ENCODE measurements around the gene GABRA4.

The GABRA4 gene

DNA sequence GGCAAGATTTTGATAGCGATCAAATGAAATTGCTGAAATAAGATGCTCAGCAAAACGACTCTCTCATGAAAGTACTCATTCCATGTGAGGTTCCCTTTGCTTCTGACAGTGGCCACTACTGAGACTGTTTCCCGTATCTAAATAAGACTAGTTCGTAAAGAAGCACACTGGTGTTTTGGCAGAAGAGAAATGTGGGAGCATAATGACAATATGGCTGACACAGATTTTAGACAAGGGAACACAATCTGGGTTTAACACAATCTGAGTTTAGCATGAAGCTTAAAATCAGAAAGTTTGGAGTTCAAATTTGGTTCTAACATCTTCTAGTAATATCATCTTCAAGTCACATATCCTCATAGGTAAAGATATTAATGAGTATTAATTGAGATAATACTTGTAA is 13.7 kb downstream of the GABRA4 start:
- no peak for DNase-seq (ENCODE audit: low read depth in 1 of 2, low spot score in 1 of 2)

GRCh38 chr4:46979283-46979682 is 14.1 kb downstream of the GABRA4 start:
- no peak for DNase-seq (ENCODE audit: low read depth in 1 of 2, low spot score in 1 of 2)

DNA sequence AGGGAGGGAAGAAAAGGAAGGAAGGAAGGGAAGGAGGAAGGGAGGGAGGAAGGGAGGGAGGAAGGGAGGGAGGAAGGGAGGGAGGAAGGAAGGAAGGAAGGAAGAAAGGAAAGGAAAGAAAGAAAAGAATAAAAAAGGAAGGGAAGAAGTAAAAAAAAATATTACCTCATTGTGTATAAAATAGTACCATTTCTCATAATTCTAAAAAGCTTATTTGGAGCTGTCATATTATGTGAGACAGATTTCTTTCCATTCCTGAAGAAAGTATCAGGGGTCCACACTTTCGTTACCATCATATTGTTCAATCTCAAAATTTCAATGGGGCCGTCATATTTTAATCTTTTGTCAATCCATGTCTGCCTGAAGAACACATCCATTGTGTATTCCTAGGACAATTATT is 16.1 kb downstream of the GABRA4 start:
- no peak for DNase-seq (ENCODE audit: low read depth in 1 of 2, low spot score in 1 of 2)

GRCh38 chr4:46975812-46976553 is 17.4 kb downstream of the GABRA4 start:
- no peak for DNase-seq (ENCODE audit: low read depth in 1 of 2, low spot score in 1 of 2)

GRCh38 chr4:46974891-46975543 is 18.4 kb downstream of the GABRA4 start:
- DNase-seq (ENCODE audit: low read depth in 1 of 2, low spot score in 1 of 2): no peak

DNA sequence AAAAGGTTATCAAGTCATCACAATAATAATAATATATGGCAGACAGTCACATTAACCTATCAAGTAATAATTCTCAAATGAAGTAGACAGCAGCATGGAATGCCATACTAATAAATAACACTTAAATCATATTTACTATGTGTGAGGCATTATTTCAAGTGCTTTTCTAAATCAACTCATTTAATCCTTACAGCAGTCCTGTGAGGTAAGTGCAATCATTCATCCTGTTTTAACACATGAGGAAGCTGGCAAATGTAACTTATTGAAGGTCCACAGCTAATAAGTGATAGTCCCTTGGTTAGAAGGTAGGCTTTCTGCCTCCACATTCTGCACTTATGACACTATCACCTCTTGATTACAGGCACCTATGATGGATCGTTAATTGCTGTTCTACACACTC is 24.5 kb downstream of the GABRA4 start:
- no peak for DNase-seq (ENCODE audit: low read depth in 1 of 2, low spot score in 1 of 2)

- DNase-seq (ENCODE audit: low read depth in 1 of 2, low spot score in 1 of 2): no peak
Observed at GRCh38 chr4:46967631-46968030, 25.8 kb downstream of the GABRA4 start.

- DNase-seq (ENCODE audit: low read depth in 1 of 2, low spot score in 1 of 2): no peak
Observed at GRCh38 chr4:46958742-46959488, 34.5 kb downstream of the GABRA4 start.

DNA sequence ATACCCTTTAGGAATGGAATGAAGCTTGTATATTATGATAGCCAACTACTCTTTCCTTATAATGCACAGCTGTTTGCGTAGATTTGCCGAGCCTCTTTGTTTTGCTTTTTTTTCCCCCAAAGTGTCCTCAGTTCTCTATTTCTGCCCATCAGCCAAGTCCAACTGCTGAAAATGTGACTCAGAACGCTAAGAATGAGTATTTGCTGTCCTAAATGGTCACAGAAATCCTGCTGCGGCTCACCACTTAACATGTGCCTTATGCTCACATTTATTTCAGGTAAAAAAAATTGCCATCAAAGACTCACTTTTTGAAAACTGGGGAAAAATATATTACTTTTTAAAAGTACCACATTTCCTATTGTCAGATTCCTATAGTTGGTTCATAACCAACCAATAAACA is 36.9 kb downstream of the GABRA4 start:
- DNase-seq (ENCODE audit: low read depth in 1 of 2, low spot score in 1 of 2): no peak

GRCh38 chr4:46955601-46956000 is 37.8 kb downstream of the GABRA4 start:
- DNase-seq (ENCODE audit: low read depth in 1 of 2, low spot score in 1 of 2): no peak

GRCh38 chr4:46954643-46955042 is 38.7 kb downstream of the GABRA4 start:
- DNase-seq (ENCODE audit: low read depth in 1 of 2, low spot score in 1 of 2): no peak

GRCh38 chr4:46953564-46953963 is 39.8 kb downstream of the GABRA4 start:
- DNase-seq (ENCODE audit: low read depth in 1 of 2, low spot score in 1 of 2): no peak

DNA sequence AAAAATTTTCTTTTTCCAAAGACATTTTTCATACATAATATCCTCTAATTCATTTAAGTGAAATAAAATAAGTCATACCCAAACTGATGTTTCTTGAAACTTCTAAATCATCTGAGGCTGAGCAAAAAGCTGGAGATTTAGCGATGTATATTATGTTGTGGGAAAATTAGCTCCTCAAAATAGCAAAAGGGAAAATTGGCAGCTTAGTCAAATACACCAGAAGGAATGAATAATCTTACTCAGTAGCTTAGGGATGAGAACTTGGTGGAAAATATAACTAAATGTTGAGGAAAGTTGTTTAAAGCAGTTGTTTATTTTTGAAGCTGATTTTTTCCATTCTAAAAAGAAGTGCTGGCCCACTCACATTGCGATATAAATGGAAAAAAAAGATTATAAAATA is 40.9 kb downstream of the GABRA4 start:
- DNase-seq (ENCODE audit: low read depth in 1 of 2, low spot score in 1 of 2): no peak

DNA sequence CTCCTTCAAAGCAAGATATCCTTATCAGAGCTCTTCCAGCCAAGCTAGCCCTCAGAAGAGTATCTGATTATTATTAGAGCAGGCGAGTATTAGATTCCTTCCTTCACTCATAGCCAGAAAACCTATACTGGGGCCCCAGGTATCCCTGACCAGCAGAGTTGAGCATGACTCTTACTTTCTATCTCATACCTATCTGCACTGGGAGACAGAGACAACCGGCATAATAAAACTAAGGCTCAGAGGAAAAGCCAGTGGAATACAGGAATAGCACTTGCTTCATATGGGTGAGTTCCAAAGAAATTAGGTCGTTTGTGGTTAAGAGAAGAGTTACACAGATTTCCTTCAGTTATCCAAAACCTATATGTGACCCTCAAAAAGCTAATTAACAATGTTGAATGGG is 42.6 kb downstream of the GABRA4 start:
- DNase-seq (ENCODE audit: low read depth in 1 of 2, low spot score in 1 of 2): no peak

GRCh38 chr4:46949822-46950221 is 43.6 kb downstream of the GABRA4 start:
- DNase-seq (ENCODE audit: low read depth in 1 of 2, low spot score in 1 of 2): no peak

DNA sequence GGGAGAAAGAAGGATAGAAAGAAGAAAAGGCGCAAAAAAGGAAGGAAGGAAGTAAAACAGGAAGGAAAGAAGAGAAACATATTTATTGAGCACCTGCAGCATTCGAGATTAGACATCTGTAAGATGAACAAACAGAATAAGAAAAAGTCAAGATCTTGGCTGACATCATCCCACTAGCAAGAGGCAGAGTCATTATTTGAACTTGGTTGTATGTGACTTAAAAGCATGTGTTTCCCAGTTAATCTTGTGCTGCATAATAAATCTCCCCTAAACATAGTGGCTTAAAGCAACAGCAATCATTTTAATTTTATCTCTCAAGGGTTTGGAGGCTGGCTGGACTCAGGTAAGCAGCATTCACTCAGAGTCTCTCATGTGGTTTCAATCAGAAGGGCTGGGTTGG is 45.8 kb downstream of the GABRA4 start:
- no peak for DNase-seq (ENCODE audit: low read depth in 1 of 2, low spot score in 1 of 2)

- no peak for DNase-seq (ENCODE audit: low read depth in 1 of 2, low spot score in 1 of 2)
Observed at GRCh38 chr4:46946919-46947536, 46.4 kb downstream of the GABRA4 start.

- DNase-seq (ENCODE audit: low read depth in 1 of 2, low spot score in 1 of 2): no peak
Observed at GRCh38 chr4:46945062-46945461, 48.3 kb downstream of the GABRA4 start.

DNA sequence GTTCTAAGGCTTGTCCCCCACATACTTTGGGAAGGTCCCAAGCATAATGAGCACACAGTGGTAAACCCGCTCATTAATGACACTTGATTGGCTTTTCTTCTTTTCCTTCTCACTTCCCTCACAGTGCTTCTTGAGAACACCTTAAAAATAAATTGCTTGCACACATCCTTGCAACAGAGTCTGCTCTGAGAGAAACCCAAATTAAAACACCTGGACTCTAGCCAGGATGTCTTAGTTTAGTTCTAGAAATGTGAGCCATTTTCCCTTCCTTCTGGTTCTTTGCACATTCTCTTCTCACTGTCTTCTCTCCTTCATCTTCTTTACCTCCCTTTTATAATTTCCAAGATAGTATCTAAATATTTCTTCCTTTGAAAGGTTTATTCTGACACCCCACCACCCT is 49.0 kb downstream of the GABRA4 start:
- DNase-seq (ENCODE audit: low read depth in 1 of 2, low spot score in 1 of 2): no peak

DNA sequence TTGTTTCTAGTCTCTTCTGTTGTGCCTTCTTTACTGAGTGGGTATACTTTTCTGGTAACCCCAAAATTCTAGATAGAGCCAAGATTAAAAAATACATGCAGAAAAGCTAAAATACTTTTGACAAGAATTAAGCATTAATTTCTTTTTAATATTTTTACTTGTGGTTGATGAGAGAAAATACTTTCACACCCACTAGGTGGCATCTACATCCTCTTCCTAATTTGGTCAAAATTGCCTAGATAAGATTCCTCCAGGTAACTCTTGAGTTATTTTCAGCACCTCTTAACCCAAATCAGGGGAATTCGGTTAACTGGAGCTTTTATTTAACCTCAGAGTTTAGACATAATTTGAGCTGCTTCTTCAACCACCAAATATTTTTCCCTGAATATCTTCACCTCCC is 55.9 kb downstream of the GABRA4 start:
- DNase-seq (ENCODE audit: low read depth in 1 of 2, low spot score in 1 of 2): no peak

DNA sequence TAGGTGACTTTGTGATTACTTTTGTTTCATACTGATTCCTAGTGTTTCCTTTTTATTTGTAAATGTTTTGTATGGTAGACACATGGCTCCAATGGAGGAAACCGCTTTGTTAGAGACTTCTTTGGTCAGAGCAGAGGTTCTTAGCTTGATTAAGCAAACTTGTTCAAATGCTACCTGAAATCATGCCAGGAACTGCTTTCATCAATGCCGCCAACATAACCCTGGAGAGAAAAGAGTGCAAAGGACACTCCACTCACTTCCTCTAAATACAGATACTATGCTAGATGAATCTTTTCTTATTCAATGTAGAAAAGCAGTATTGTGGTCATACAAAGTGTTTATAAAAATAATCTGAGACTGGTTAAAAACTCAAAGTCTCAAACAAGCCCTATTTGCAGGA is 58.7 kb downstream of the GABRA4 start:
- no peak for DNase-seq (ENCODE audit: low read depth in 1 of 2, low spot score in 1 of 2)

- DNase-seq (ENCODE audit: low read depth in 1 of 2, low spot score in 1 of 2): no peak
Observed at GRCh38 chr4:46933686-46934085, 59.7 kb downstream of the GABRA4 start.

Data from activated T-helper 1 cell treated with anti-CD3 and anti-CD28 coated beads, Interleukin-2, amount 50 U/mL, for 16 hours (primary cell).